ENCODE data around the gene NF2.

Gene NF2

GRCh38 chr22:29638678-29639077 lies 35.2 kb downstream of the NF2 start:
- Histone ChIP-seq H3K79me2 (ENCODE audit: control insufficient read depth, insufficient read depth, low read length) (no peaks in the 10 kb centered on the region), H3K9ac (ENCODE audit: low read length) (no peak overlapping the region), H2BK15ac (replicated peaks; ENCODE audit: low read depth) (no peak overlapping the region), H4K5ac (ENCODE audit: low read length) (no peak overlapping the region), H3K4me1 (ENCODE audit: control insufficient read depth, low read depth, low read length) (no peaks in the 10 kb centered on the region), H2AK5ac (ENCODE audit: low read length) (no peak overlapping the region), H2BK120ac (ENCODE audit: low read depth, low read length) (no peak overlapping the region), H3K4me3 (ENCODE audit: low read length) (no peak overlapping the region), H2BK5ac (ENCODE audit: low read length) (no peak overlapping the region), H3K27me3 (ENCODE audit: insufficient read depth, low read length, poor library complexity) (no peaks in the 10 kb centered on the region), H3K18ac (ENCODE audit: low read length) (no peak overlapping the region), H3K56ac (ENCODE audit: low read length) (no peak overlapping the region), H3K23ac (ENCODE audit: low read length) (no peak overlapping the region), H4K8ac (ENCODE audit: low read depth, low read length) (no peak overlapping the region), H3K4me2 (ENCODE audit: low read length) (no peak overlapping the region), H3K27ac (ENCODE audit: low read depth, low read length) (no peak overlapping the region), H3K36me3 (ENCODE audit: control insufficient read depth, insufficient read depth, low read length) (no peaks in the 10 kb centered on the region), H3K79me1 (ENCODE audit: low read length) (peaks cover 7% of the 10 kb centered on the region), H3K4ac (ENCODE audit: low read depth, low read length) (no peak overlapping the region)
- no peak for DNase-seq
- WGBS (ENCODE audit: extremely low coverage, insufficient coverage, low lambda C conversion rate): no CpG with 5 or more reads among the region's 1 CpG

DNA sequence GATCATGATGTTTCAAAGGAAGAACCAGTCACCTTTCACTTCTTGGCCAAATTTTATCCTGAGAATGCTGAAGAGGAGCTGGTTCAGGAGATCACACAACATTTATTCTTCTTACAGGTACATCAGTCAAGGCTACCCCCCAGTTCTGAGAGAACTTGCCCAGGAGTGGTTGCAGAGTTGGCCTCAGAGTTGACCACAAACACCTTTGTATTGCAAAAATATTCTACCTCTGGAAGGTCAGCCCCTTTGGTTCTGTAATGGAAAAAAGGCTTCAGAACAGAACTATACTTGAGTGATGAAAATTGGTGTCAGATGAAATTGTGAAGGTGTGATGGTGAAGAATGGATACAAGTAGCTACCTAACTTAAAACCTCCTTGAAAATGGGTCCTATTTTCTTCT lies 35.7 kb downstream of the NF2 start:
- Histone ChIP-seq H3K4ac (ENCODE audit: low read depth, low read length) (no peak overlapping the region), H3K27me3 (ENCODE audit: insufficient read depth, low read length, poor library complexity) (no peaks in the 10 kb centered on the region), H3K56ac (ENCODE audit: low read length) (no peak overlapping the region), H3K27ac (ENCODE audit: low read depth, low read length) (no peak overlapping the region), H4K5ac (ENCODE audit: low read length) (no peak overlapping the region), H4K8ac (ENCODE audit: low read depth, low read length) (no peak overlapping the region), H2BK15ac (replicated peaks; ENCODE audit: low read depth) (no peak overlapping the region), H2BK5ac (ENCODE audit: low read length) (no peak overlapping the region), H2AK5ac (ENCODE audit: low read length) (no peak overlapping the region), H3K4me1 (ENCODE audit: control insufficient read depth, low read depth, low read length) (no peaks in the 10 kb centered on the region), H3K18ac (ENCODE audit: low read length) (no peak overlapping the region), H3K36me3 (ENCODE audit: control insufficient read depth, insufficient read depth, low read length) (no peaks in the 10 kb centered on the region), H2BK120ac (ENCODE audit: low read depth, low read length) (no peak overlapping the region), H3K23ac (ENCODE audit: low read length) (no peak overlapping the region), H3K4me3 (ENCODE audit: low read length) (no peak overlapping the region), H3K4me2 (ENCODE audit: low read length) (no peak overlapping the region), H3K79me1 (ENCODE audit: low read length) (peaks cover 4% of the 10 kb centered on the region), H3K79me2 (ENCODE audit: control insufficient read depth, insufficient read depth, low read length) (no peaks in the 10 kb centered on the region), H3K9ac (ENCODE audit: low read length) (no peak overlapping the region)
- DNase-seq: no peak

DNA sequence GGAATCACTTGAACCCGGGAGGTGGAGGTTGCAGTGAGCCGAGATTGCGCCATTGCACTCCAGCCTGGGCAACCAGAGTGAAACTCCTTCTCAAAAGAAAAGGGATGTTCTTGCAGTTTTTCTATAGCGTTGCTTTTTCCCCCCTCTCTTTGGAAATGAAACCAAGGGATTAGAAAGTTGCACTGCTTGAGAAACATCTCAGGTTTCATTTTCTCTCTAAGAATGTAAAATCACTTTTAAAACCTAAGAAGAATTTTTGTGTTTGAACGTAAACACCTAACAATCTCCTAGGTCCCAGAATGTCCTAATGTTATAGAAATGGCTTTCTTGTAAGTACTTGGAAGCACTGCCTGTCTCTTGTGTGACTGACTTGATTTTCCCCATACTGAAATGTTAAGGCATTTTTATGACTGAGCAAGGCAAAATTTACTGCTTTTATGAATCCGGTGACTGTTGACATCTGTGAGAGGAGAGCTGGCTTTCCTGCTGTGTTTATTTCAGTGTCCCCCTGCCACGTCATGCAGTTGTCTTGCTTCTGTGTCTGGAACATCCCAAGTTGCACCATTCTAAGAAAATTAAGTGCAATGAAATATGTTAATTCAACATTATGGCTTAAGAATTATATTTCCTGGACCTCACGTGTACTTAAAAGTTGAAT lies 37.7 kb downstream of the NF2 start:
- WGBS (ENCODE audit: extremely low coverage, insufficient coverage, low lambda C conversion rate): no CpG with 5 or more reads among the region's 8 CpGs
- no peaks in the 10 kb centered on the region for H3K36me3 ChIP-seq (ENCODE audit: control insufficient read depth, insufficient read depth, low read length)

DNA sequence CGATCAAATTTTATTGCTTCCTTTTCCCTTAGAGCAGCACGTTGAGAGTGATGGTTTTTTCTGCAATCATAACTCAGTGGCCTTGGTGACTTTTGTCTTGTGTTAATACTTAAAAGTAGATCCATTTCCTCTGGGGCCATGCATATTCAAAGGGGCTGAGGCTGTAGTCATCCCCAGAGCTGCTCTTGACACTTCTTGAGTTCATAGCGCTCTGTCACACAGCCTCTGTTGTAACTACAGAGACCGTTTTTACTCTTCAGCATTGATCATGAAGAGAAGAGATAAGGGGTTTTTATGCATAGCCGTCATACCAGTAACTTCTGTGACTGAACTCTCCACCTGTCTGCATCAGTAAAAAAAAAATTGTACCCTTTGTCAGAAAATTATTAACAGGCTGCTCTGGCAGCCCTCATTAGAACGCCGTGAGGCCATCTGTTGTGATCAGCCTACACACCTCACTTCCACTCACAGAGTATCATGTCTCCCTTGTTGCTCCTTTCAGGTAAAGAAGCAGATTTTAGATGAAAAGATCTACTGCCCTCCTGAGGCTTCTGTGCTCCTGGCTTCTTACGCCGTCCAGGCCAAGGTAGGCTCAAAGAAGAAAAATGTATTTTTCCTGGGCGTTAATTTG lies 38.4 kb downstream of the NF2 start:
- Histone ChIP-seq H3K9ac (ENCODE audit: low read length) (no peak overlapping the region), H3K56ac (ENCODE audit: low read length) (no peak overlapping the region), H3K27me3 (ENCODE audit: insufficient read depth, low read length, poor library complexity) (no peaks in the 10 kb centered on the region), H4K5ac (ENCODE audit: low read length) (no peak overlapping the region), H3K79me1 (ENCODE audit: low read length) (peaks cover under 1% of the 10 kb centered on the region), H3K4me3 (ENCODE audit: low read length) (no peak overlapping the region), H3K18ac (ENCODE audit: low read length) (no peak overlapping the region), H2BK5ac (ENCODE audit: low read length) (no peak overlapping the region), H3K4me2 (ENCODE audit: low read length) (no peak overlapping the region), H3K36me3 (ENCODE audit: control insufficient read depth, insufficient read depth, low read length) (no peaks in the 10 kb centered on the region), H2BK15ac (replicated peaks; ENCODE audit: low read depth) (no peak overlapping the region), H2AK5ac (ENCODE audit: low read length) (no peak overlapping the region), H3K23ac (ENCODE audit: low read length) (no peak overlapping the region), H3K79me2 (ENCODE audit: control insufficient read depth, insufficient read depth, low read length) (no peaks in the 10 kb centered on the region), H4K8ac (ENCODE audit: low read depth, low read length) (no peak overlapping the region), H3K4ac (ENCODE audit: low read depth, low read length) (no peak overlapping the region), H3K27ac (ENCODE audit: low read depth, low read length) (no peak overlapping the region), H3K4me1 (ENCODE audit: control insufficient read depth, low read depth, low read length) (no peaks in the 10 kb centered on the region), H2BK120ac (ENCODE audit: low read depth, low read length) (no peak overlapping the region)
- no peak for DNase-seq
- whole genome bisulfite sequencing (ENCODE audit: extremely low coverage, insufficient coverage, low lambda C conversion rate): no CpG with 5 or more reads among the region's 10 CpGs

More for the DNA sequence above, 37.7 kb downstream of the NF2 start:
- no peak overlapping the region for H3K4me2 ChIP-seq (ENCODE audit: low read length)
- H2BK120ac ChIP-seq (ENCODE audit: low read depth, low read length): no peak overlapping the region
- no peak overlapping the region for H2AK5ac ChIP-seq (ENCODE audit: low read length)
- H3K79me2 ChIP-seq (ENCODE audit: control insufficient read depth, insufficient read depth, low read length): no peaks in the 10 kb centered on the region
- H3K4me1 ChIP-seq (ENCODE audit: control insufficient read depth, low read depth, low read length): no peaks in the 10 kb centered on the region
- H3K27ac ChIP-seq (ENCODE audit: low read depth, low read length): no peak overlapping the region
- no peak overlapping the region for H2BK5ac ChIP-seq (ENCODE audit: low read length)
- H2BK15ac ChIP-seq (replicated peaks; ENCODE audit: low read depth): no peak overlapping the region
- no peak overlapping the region for H4K5ac ChIP-seq (ENCODE audit: low read length)
- H3K18ac ChIP-seq (ENCODE audit: low read length): no peak overlapping the region
- no peaks in the 10 kb centered on the region for H3K27me3 ChIP-seq (ENCODE audit: insufficient read depth, low read length, poor library complexity)
- no peak overlapping the region for H3K23ac ChIP-seq (ENCODE audit: low read length)
- H4K8ac ChIP-seq (ENCODE audit: low read depth, low read length): no peak overlapping the region
- H3K9ac ChIP-seq (ENCODE audit: low read length): no peak overlapping the region
- no peak overlapping the region for H3K56ac ChIP-seq (ENCODE audit: low read length)
- no peak overlapping the region for H3K4me3 ChIP-seq (ENCODE audit: low read length)
- DNase-seq: no peak
- H3K79me1 ChIP-seq (ENCODE audit: low read length): peaks cover 4% of the 10 kb centered on the region
- no peak overlapping the region for H3K4ac ChIP-seq (ENCODE audit: low read depth, low read length)

GRCh38 chr22:29642694-29643093 lies 39.3 kb downstream of the NF2 start:
- Histone ChIP-seq H3K4me1 (ENCODE audit: control insufficient read depth, low read depth, low read length) (no peaks in the 10 kb centered on the region), H4K5ac (ENCODE audit: low read length) (no peak overlapping the region), H3K9ac (ENCODE audit: low read length) (no peak overlapping the region), H3K36me3 (ENCODE audit: control insufficient read depth, insufficient read depth, low read length) (no peaks in the 10 kb centered on the region), H3K4ac (ENCODE audit: low read depth, low read length) (no peak overlapping the region), H2BK15ac (replicated peaks; ENCODE audit: low read depth) (no peak overlapping the region), H2AK5ac (ENCODE audit: low read length) (no peak overlapping the region), H3K4me2 (ENCODE audit: low read length) (no peak overlapping the region), H3K79me1 (ENCODE audit: low read length) (no peaks in the 10 kb centered on the region), H3K18ac (ENCODE audit: low read length) (no peak overlapping the region), H3K79me2 (ENCODE audit: control insufficient read depth, insufficient read depth, low read length) (no peaks in the 10 kb centered on the region), H2BK120ac (ENCODE audit: low read depth, low read length) (no peak overlapping the region), H3K23ac (ENCODE audit: low read length) (no peak overlapping the region), H4K8ac (ENCODE audit: low read depth, low read length) (no peak overlapping the region), H3K56ac (ENCODE audit: low read length) (no peak overlapping the region), H3K27me3 (ENCODE audit: insufficient read depth, low read length, poor library complexity) (no peaks in the 10 kb centered on the region), H2BK5ac (ENCODE audit: low read length) (no peak overlapping the region), H3K27ac (ENCODE audit: low read depth, low read length) (no peak overlapping the region), H3K4me3 (ENCODE audit: low read length) (no peak overlapping the region)
- DNase-seq: no peak
- WGBS (ENCODE audit: extremely low coverage, insufficient coverage, low lambda C conversion rate): no CpG with 5 or more reads among the region's 4 CpGs
